Stimulated activated naive CD8-positive, alpha-beta T cell treated with anti-CD3 and anti-CD28 coated beads, Interleukin-15, Interleukin-2, amounts not matched to agents 100 U/mL and 50 U/mL, for 24 hours (primary cell): ENCODE results near the gene CEP57.
"Not testable (repeated sequence)": the region's sequence is repeated elsewhere in the genome, so short reads cannot be mapped to it uniquely, and the experiment has no call there.

ENCODE experiments used
- ATAC-seq: fragments of 150-1000 bp; cut with Tn5 transposase; one replicate; pipeline ENCODE4 v1.10.0; 2021
- DNase-seq: peaks from one replicate; pipeline ENCODE4 v3.0.0; 2021

Gene CEP57

DNA sequence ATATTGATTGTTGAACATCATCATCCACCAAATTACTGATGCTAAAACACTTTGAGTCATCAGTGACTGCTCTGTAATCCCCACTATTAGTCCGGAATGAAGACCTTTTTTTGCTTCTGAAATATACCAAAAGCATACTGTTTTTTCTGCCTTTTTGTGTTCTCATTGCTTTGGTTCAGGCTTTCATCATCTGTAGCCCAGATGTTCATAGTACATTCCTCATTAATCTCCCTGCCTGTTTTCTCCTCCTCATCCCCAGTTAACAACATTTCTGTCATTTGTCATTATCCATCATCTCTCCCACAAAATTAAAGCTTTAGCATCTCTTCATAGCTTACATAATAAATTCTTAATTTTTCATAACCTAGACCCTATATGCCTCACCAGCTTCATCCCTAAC is 9.2 kb downstream of the CEP57 start:
- ATAC-seq (no peak), DNase-seq (no peak)

- no peak for DNase-seq
- ATAC-seq = no peak
Measured at GRCh38 chr11:95800438-95800837, 10.1 kb downstream of the CEP57 start.

- no peak for DNase-seq
- no peak for ATAC-seq
Measured at GRCh38 chr11:95802806-95803205, 12.5 kb downstream of the CEP57 start.

DNA sequence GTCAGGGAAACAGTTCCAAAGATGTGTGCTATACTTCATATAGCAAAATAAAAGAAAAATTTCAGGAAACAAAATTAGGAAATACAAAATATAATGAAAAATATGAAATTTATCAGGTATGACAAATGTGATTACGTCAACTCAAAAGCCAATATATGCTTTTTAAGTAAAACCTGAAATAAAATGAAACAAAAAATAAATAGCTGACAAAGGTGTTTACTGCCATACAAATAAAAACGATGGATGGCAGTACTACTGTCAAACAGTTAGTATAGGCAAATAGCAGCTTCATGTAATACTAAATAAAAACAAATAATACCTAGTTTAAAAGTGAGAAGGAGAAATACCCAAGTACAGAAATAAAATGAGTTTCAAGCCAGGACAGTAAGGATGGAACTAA is 13.7 kb downstream of the CEP57 start:
- DNase-seq = no peak
- no peak for ATAC-seq

- ATAC-seq = no peak
- DNase-seq = no peak
Measured at GRCh38 chr11:95805869-95806268, 15.6 kb downstream of the CEP57 start.

- ATAC-seq, DNase-seq: not testable (repeated sequence)
Measured at GRCh38 chr11:95806464-95806863, 16.2 kb downstream of the CEP57 start.

GRCh38 chr11:95811052-95811451 is 20.8 kb downstream of the CEP57 start:
- not testable (repeated sequence) for DNase-seq, ATAC-seq

- DNase-seq (no peak), ATAC-seq (peak; percentile 73)
Measured at GRCh38 chr11:95816037-95816436, 25.7 kb downstream of the CEP57 start.

DNA sequence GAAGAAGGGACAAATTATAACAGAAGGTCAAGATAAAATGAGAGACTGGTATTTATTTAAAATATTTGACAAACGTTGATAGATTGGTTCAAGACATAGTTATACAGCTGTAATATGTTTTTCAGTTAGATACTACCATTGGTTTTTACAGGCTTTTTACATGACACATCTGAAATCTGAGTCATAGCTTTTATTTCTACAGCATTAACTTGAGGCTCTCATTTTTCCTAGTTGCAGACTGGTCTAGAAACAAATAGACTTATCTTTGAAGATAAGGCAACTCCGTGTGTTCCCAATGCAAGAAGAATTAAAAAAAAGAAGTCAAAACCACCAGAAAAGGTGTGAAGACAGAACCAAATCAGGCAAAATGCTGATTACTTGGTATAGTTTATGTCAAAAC is 31.3 kb downstream of the CEP57 start:
- no peak for ATAC-seq
- DNase-seq = no peak

- ATAC-seq (no peak), DNase-seq (no peak)
Measured at GRCh38 chr11:95827696-95828095, 37.4 kb downstream of the CEP57 start.

GRCh38 chr11:95829580-95830259 is 39.4 kb downstream of the CEP57 start:
- ATAC-seq = peak; percentile 49

GRCh38 chr11:95831198-95831883 is 41.0 kb downstream of the CEP57 start:
- DNase-seq (no peak), ATAC-seq (peak; percentile 33)

More at GRCh38 chr11:95829580-95830259, 39.4 kb downstream of the CEP57 start:
- DNase-seq = no peak

- ATAC-seq (no peak), DNase-seq (no peak)
Measured at GRCh38 chr11:95832763-95833162, 42.5 kb downstream of the CEP57 start.

GRCh38 chr11:95833378-95833777 is 43.1 kb downstream of the CEP57 start:
- DNase-seq (no peak), ATAC-seq (no peak)

- DNase-seq (no peak), ATAC-seq (no peak)
Measured at GRCh38 chr11:95835351-95835750, 45.1 kb downstream of the CEP57 start.

- peak; percentile 51 for DNase-seq
- ATAC-seq = peak; percentile 63
Measured at GRCh38 chr11:95835768-95836488, 45.6 kb downstream of the CEP57 start.

- ATAC-seq = no peak
- DNase-seq = no peak
Measured at GRCh38 chr11:95845167-95845566, 54.9 kb downstream of the CEP57 start.

DNA sequence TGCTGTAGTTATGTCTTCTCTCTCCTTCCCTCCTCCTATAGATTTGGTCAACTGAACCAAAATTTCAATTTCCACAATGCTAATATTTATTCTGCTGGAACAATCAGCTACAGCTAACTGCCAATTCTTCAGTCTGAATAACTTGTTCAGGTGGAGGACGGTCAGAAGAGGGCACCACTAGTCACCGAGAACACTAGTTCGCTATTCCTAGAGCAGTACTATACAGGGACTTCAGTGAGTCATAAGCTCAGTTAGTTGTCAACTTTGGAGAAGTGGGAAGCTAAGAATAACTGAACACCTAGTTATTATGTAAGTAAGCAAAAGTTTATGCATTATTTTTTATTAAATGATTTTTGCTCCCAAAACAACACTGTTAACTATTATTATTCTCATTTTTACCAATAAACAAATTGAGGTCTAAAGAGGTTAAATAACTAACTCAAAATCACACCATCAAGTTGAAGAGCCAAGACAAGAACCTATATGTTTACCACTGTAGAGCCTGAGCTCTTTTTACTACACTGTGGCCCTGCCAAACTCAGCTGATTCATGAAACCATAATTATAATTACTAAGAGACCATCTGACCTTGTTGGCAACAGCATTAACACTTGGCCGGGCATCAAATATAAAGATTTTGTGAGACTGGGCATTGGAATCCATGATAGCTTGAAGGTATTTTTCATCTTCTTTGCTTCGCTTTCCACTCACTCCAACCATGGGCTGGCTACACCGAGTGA is 59.0 kb downstream of the CEP57 start:
- ATAC-seq = peak; percentile 59

GRCh38 chr11:95850137-95850536 is 59.8 kb downstream of the CEP57 start:
- DNase-seq (no peak), ATAC-seq (no peak)

More for the DNA sequence above, 59.0 kb downstream of the CEP57 start:
- peak; percentile 17 for DNase-seq

DNA sequence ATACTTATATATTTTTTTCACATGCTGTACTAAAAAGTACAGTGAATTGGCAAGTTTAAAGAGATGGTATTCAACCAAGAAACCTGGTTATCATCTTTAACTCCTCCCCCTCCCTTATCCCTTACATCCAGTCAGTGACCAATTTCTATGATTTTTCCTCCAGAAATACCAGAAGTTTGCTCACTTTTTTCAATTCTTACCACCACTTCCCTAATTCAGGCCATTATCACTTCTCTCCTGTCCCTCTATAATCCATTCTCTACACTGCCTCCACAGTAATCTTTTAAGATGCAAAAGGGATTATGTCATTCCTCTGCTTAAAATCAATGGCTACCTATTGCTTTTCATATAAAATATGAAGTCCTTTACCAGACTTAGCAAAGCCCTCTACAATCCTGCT is 62.8 kb downstream of the CEP57 start:
- ATAC-seq (no peak), DNase-seq (no peak)

DNA sequence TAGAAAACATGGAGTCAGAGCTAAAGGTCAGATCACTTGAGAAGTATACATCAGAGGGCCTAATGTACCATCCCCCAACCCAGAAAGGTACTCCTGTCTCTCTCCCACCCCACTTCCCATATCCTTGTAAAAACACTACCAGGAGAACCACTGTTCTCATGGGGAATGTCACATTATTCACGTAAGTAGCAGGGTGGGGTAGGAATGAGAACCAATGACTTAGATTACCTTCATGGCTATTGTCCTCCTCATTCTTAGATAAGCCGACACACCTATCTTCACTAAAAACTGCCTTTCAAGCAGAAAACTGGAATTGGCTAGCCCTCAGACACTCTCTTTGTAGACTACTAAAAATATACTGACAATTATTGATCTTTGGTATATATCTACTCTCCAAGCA is 63.6 kb downstream of the CEP57 start:
- DNase-seq = no peak
- no peak for ATAC-seq

GRCh38 chr11:95854362-95854761 is 64.1 kb downstream of the CEP57 start:
- not testable (repeated sequence) for ATAC-seq, DNase-seq
